Gastroesophageal sphincter (tissue), 4 donors: ENCODE results near the gene BAIAP3. TPM values are rescaled to one million over a fixed set of nuclear protein-coding genes. Genes with fewer than 3 reads are reported as not detected.

Experiments
- ATAC-seq: fragments of 150-250 bp; one replicate; pipeline ENCODE4 v1.9.1; 2016; ENCODE audit warnings: mild to moderate bottlenecking, moderate library complexity
- H3K27ac ChIP-seq, 4 donors: fragments of 200-600 bp; sonication (generic) in 3 of 4; 1 replicate in 3 of 4; 2 replicates in 1 of 4; pipeline ENCODE4 v1.5.1; 2016 to 2019
- H3K27me3 ChIP-seq: fragments of 200-600 bp; sonication (generic); one replicate; pipeline ENCODE4 v1.5.1; 2019
- H3K36me3 ChIP-seq, 2 donors: fragments of 200-600 bp; sonication (generic); one replicate each; pipeline ENCODE4 v1.5.1; 2019; ENCODE audit warnings: control low read depth in 1 of 2
- H3K4me1 ChIP-seq, 3 donors: fragments of 200-600 bp; sonication (generic); 1 replicate in 2 of 3; 2 replicates in 1 of 3; pipeline ENCODE4 v1.5.1; 2016 to 2019; ENCODE audit warnings: control low read depth in 2 of 3
- H3K4me3 ChIP-seq, 2 donors: fragments of 200-600 bp; sonication (generic); one replicate each; pipeline ENCODE4 v1.5.1; 2019; ENCODE audit warnings: mild to moderate bottlenecking in 1 of 2, moderate library complexity in 1 of 2
- H3K9me3 ChIP-seq, 3 donors: fragments of 200-600 bp; sonication (generic); one replicate each; pipeline ENCODE4 v1.5.1; 2017 to 2019; ENCODE audit warnings: control low read depth in 2 of 3
- CTCF ChIP-seq, 4 experiments: fragments of 200-600 bp in 2 of 4; fragments of 450-650 bp in 2 of 4; sonication (generic) in 1 of 4; IDR thresholded peaks; one replicate each; pipeline ENCODE4 v1.5.1; 2017 to 2019; ENCODE audit warnings: antibody characterized with exemption in 4 of 4, mild to moderate bottlenecking in 2 of 4, moderate library complexity in 2 of 4
- EP300 ChIP-seq: sonication (generic); formaldehyde crosslinking; IDR thresholded peaks from one replicate; pipeline ENCODE4 v1.6.1; 2017; ENCODE audit warnings: antibody characterized with exemption, mild to moderate bottlenecking
- POLR2A ChIP-seq, 2 donors: fragments of 450-650 bp; IDR thresholded peaks; one replicate each; pipeline ENCODE4 v1.6.1; 2017; ENCODE audit warnings: antibody characterized with exemption in 2 of 2, mild to moderate bottlenecking in 2 of 2, moderate library complexity in 1 of 2
- POLR2AphosphoS5 ChIP-seq: sonication (generic); formaldehyde crosslinking; IDR thresholded peaks from one replicate; pipeline ENCODE4 v1.6.1; 2017; ENCODE audit warnings: antibody characterized with exemption
- WGBS, 2 donors: methylation state at CpG; one replicate each; pipeline ENCODE4 v1.1.5; 2018; ENCODE audit warnings: low coverage in 1 of 2; 5-methylcytosine and 5-hydroxymethylcytosine counted together
- total RNA-seq, 4 donors: library from RNA; depleted of rRNA; stranded (reverse); fragments of >200 nt; gene quantifications; one replicate each; pipeline ENCODE4 v1.1.0, GENCODE V29; 2016

The BAIAP3 gene
- total RNA-seq, 4 donors from 2014 or later = 1.1 to 14.2 (median 3.0) TPM

DNA sequence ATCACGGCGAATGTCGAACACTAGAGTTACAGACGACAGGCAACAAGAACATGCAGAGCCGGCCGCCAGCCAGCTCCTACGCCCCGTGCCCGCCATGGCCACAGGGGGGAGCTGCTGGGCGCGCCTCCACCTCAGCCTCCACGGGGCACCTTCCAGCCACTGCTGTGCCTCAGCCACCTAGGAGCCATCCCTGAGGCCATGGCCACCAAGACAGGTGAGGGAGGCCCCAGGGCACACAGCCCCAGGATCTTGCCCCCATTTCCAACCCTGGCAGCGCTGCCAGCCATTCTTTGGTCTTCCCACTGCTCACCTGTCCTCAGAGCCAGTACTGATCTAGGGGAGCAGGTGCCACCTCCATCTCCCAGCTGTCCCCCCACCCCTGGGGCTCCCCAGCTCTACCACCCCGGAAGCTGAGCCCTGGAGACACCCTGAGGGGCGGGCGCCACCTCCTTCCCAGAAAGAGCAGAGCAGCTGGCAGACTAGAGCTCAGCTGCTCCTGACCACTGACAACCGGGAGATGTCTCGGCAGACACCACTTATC lies 30.1 kb downstream of the BAIAP3 start:
- H3K4me3 ChIP-seq = no peak overlapping the region
- peaks cover 0 to 97% of the 10 kb centered on the region in 2 donors for H3K36me3 ChIP-seq
- peak; percentile 77 for ATAC-seq
- 69% methylated on average over 5 of the region's 18 CpGs; no CpG with 5 or more reads in 1 of the 2 donors for WGBS, 2 donors
- TF ChIP-seq EP300 = no peak
- peak in 3 of 4 experiments; percentile 57 to 80 (median 58) for TF ChIP-seq CTCF (IDR thresholded peaks at IDR 0.05)
- no peak for TF ChIP-seq POLR2AphosphoS5
- TF ChIP-seq POLR2A (IDR thresholded peaks at IDR 0.05) = no peak
- no peaks in the 10 kb centered on the region for H3K4me1 ChIP-seq
- no peaks in the 10 kb centered on the region for H3K9me3 ChIP-seq
- no peaks in the 10 kb centered on the region for H3K27me3 ChIP-seq
- no peak overlapping the region for H3K27ac ChIP-seq

GRCh38 chr16:1364510-1364909 lies 31.1 kb downstream of the BAIAP3 start:
- H3K9me3 ChIP-seq = no peaks in the 10 kb centered on the region
- ATAC-seq = no peak
- no peaks in the 10 kb centered on the region for H3K4me1 ChIP-seq
- no peak overlapping the region for H3K4me3 ChIP-seq
- H3K27ac ChIP-seq = no peak overlapping the region
- TF ChIP-seq POLR2A (IDR thresholded peaks at IDR 0.05) = no peak
- no peak for TF ChIP-seq POLR2AphosphoS5
- TF ChIP-seq EP300 = no peak
- TF ChIP-seq CTCF (IDR thresholded peaks at IDR 0.05) = no peak
- 100% methylated on average over 3 of the region's 22 CpGs; no CpG with 5 or more reads in 1 of the 2 donors for WGBS, 2 donors
- peaks cover 0 to 97% of the 10 kb centered on the region in 2 donors for H3K36me3 ChIP-seq
- no peaks in the 10 kb centered on the region for H3K27me3 ChIP-seq

GRCh38 chr16:1366060-1366711 lies 32.7 kb downstream of the BAIAP3 start:
- H3K9me3 ChIP-seq = no peaks in the 10 kb centered on the region
- no peak for TF ChIP-seq EP300
- TF ChIP-seq POLR2AphosphoS5 = no peak
- no peak for TF ChIP-seq CTCF (IDR thresholded peaks at IDR 0.05)
- no peak for TF ChIP-seq POLR2A (IDR thresholded peaks at IDR 0.05)
- no peaks in the 10 kb centered on the region for H3K27me3 ChIP-seq
- no peak overlapping the region for H3K27ac ChIP-seq
- no peak for ATAC-seq
- WGBS, 2 donors = 92% methylated on average over 5 of the region's 29 CpGs; no CpG with 5 or more reads in 1 of the 2 donors
- no peak overlapping the region for H3K4me3 ChIP-seq
- no peaks in the 10 kb centered on the region for H3K4me1 ChIP-seq
- H3K36me3 ChIP-seq = peaks cover 0 to 96% of the 10 kb centered on the region in 2 donors

GRCh38 chr16:1366712-1367299 lies 33.4 kb downstream of the BAIAP3 start:
- Histone ChIP-seq H3K9me3 (no peaks in the 10 kb centered on the region), H3K4me1 (no peaks in the 10 kb centered on the region), H3K27ac (no peak overlapping the region), H3K4me3 (no peak overlapping the region), H3K36me3 (peaks cover 0 to 96% of the 10 kb centered on the region in 2 donors), H3K27me3 (no peaks in the 10 kb centered on the region)
- ATAC-seq = no peak
- 80 to 86% methylated on average over 10 to 11 of the region's 24 CpGs for WGBS, 2 donors
- TF ChIP-seq CTCF (IDR thresholded peaks at IDR 0.05) (no peak), POLR2A (IDR thresholded peaks at IDR 0.05) (no peak), EP300 (no peak), POLR2AphosphoS5 (no peak)
